Retina (tissue), 1 donor: ENCODE data around the gene ECSCR.
"Not testable (repeated sequence)": the region's sequence is repeated elsewhere in the genome, so short reads cannot be mapped to it uniquely, and the experiment has no call there.

Experiments
- DNase-seq: peaks from one replicate; pipeline ENCODE4 v3.0.0-alpha.2; 2016

ECSCR gene

GRCh38 chr5:139443831-139444453 lies 18.6 kb downstream of the ECSCR start:
- peak; percentile 31 for DNase-seq

GRCh38 chr5:139440416-139440815 lies 22.1 kb downstream of the ECSCR start:
- not testable (repeated sequence) for DNase-seq

GRCh38 chr5:139439013-139439903 lies 23.3 kb downstream of the ECSCR start, which contains the start of gene DNAJC18:
TSS of gene DNAJC18 (minus strand) at chr5:139439525. CDS start at chr5:139439445, 80 bp downstream.
- DNase-seq: peak; percentile 98

GRCh38 chr5:139438707-139439012 lies 23.9 kb downstream of the ECSCR start:
- peak; percentile 47 for DNase-seq

GRCh38 chr5:139435676-139436075 lies 26.9 kb downstream of the ECSCR start:
- DNase-seq: no peak

- no peak for DNase-seq
These were observed 30.8 kb downstream of the ECSCR start for GRCh38 chr5:139431706-139432105.

- DNase-seq: no peak
These were observed 32.5 kb downstream of the ECSCR start for GRCh38 chr5:139430015-139430414.

GRCh38 chr5:139426203-139426885 lies 36.2 kb downstream of the ECSCR start:
- no peak for DNase-seq

- DNase-seq: no peak
These were observed 37.0 kb downstream of the ECSCR start for GRCh38 chr5:139425497-139425896.

- peak; percentile 56 for DNase-seq
These were observed 40.1 kb downstream of the ECSCR start for GRCh38 chr5:139422307-139422893.

- DNase-seq: no peak
These were observed 43.0 kb downstream of the ECSCR start for GRCh38 chr5:139419226-139420192.

- no peak for DNase-seq
These were observed 43.8 kb downstream of the ECSCR start for GRCh38 chr5:139418793-139419192.

- DNase-seq: no peak
These were observed 45.3 kb downstream of the ECSCR start for GRCh38 chr5:139417214-139417613.

GRCh38 chr5:139416651-139417050 lies 45.9 kb downstream of the ECSCR start:
- DNase-seq: no peak

- DNase-seq: no peak
These were observed 46.7 kb downstream of the ECSCR start for GRCh38 chr5:139415869-139416268.

GRCh38 chr5:139415221-139415861 lies 47.2 kb downstream of the ECSCR start:
- DNase-seq: no peak

- no peak for DNase-seq
These were observed 47.9 kb downstream of the ECSCR start for GRCh38 chr5:139414581-139415130.

- no peak for DNase-seq
These were observed 48.6 kb downstream of the ECSCR start for GRCh38 chr5:139413963-139414362.

GRCh38 chr5:139413153-139413552 lies 49.4 kb downstream of the ECSCR start:
- no peak for DNase-seq

GRCh38 chr5:139410993-139411828 lies 51.3 kb downstream of the ECSCR start:
- DNase-seq: no peak
